ENCODE measurements around the gene EGLN3.

Gene EGLN3

GRCh38 chr14:33925946-33926345, 24.9 kb downstream of the EGLN3 start:
- CTCF ChIA-PET: no interaction called here
- POLR2A ChIA-PET: no interaction called here
- no peak overlapping the region for H3K27ac ChIP-seq (ENCODE audit: extremely low read depth, low read depth, low read length)
- no peaks in the 10 kb centered on the region; the same call in 1 of the 2 replicates for H3K4me1 ChIP-seq (ENCODE audit: control insufficient read depth, insufficient read depth, low read length)
- TF ChIP-seq ZNF175 (tag by site-specific recombination; IDR thresholded peaks at IDR 0.05) (no peak), ZBTB6 (tag by site-specific recombination; IDR thresholded peaks at IDR 0.05) (no peak), ZNF169 (tag by site-specific recombination; IDR thresholded peaks at IDR 0.05) (no peak), ZBTB8A (tag by site-specific recombination; IDR thresholded peaks at IDR 0.05) (no peak), GLI4 (tag by site-specific recombination; IDR thresholded peaks at IDR 0.05) (no peak), ZNF18 (tag by site-specific recombination; IDR thresholded peaks at IDR 0.05) (no peak), ZSCAN16 (tag by site-specific recombination; IDR thresholded peaks at IDR 0.05) (no peak)
- H3K36me3 ChIP-seq (ENCODE audit: control insufficient read depth in 2 of 2, insufficient read depth in 1 of 2, low read length in 2 of 2): peaks cover 3 to 56% of the 10 kb centered on the region in 2 experiments; a peak in 2 of 3 replicates
- no peak overlapping the region for H3K4me3 ChIP-seq (ENCODE audit: low read depth, low read length)
- no peaks in the 10 kb centered on the region for H3K9me3 ChIP-seq (ENCODE audit: control insufficient read depth, insufficient read depth, low read depth, low read length)

GRCh38 chr14:33925235-33925634, 25.6 kb downstream of the EGLN3 start:
- Histone ChIP-seq H3K27ac (ENCODE audit: extremely low read depth, low read depth, low read length) (no peak overlapping the region), H3K4me3 (ENCODE audit: low read depth, low read length) (no peak overlapping the region), H3K4me1 (ENCODE audit: control insufficient read depth, insufficient read depth, low read length) (no peaks in the 10 kb centered on the region), H3K36me3 (ENCODE audit: control insufficient read depth in 2 of 2, insufficient read depth in 1 of 2, low read length in 2 of 2) (peaks cover 3 to 56% of the 10 kb centered on the region in 2 experiments; a peak in 2 of 3 replicates), H3K9me3 (ENCODE audit: control insufficient read depth, insufficient read depth, low read depth, low read length) (no peaks in the 10 kb centered on the region)
- ChIA-PET CTCF (interaction anchor here (0.9 kb wide), 1 partner anchor 85 kb away, joined by 4 read pairs; no protein-coding TSS in a partner anchor), POLR2A (no interaction called here)
- TF ChIP-seq ZNF449 (tag by site-specific recombination; IDR thresholded peaks at IDR 0.05) (no peak), ZNF704 (tag by site-specific recombination; IDR thresholded peaks at IDR 0.05) (no peak), ZNF394 (tag by site-specific recombination; IDR thresholded peaks at IDR 0.05; ENCODE audit: borderline replicate concordance) (no peak), ZBTB48 (tag by site-specific recombination; IDR thresholded peaks at IDR 0.05) (no peak), ZNF341 (tag by site-specific recombination; IDR thresholded peaks at IDR 0.05; ENCODE audit: low read depth) (no peak), ZNF280C (tag by site-specific recombination; IDR thresholded peaks at IDR 0.05) (no peak), KLF8 (tag by site-specific recombination; IDR thresholded peaks at IDR 0.05) (no peak), HOXA7 (CRISPR knock-in tag; IDR thresholded peaks at IDR 0.05; ENCODE audit: borderline replicate concordance) (no peak), ZNF239 (tag by site-specific recombination; IDR thresholded peaks at IDR 0.05) (no peak)

Measured in HEK293 (cell line).